Mucosa of gallbladder (tissue), 1 donor: ENCODE results near the gene HMG20A. TPM values are rescaled to one million over a fixed set of nuclear protein-coding genes. Genes with fewer than 3 reads are reported as not detected.

Experiments
- DNase-seq: peaks from one replicate; pipeline ENCODE4 v3.0.0-alpha.2; 2020; ENCODE audit warnings: low spot score
- total RNA-seq: library from RNA; stranded (reverse); gene quantifications from one replicate; pipeline ENCODE4 v1.2.1, GENCODE V29; 2021
- donor health status: DM: no; HTN: no; CAD: no.

HMG20A gene
- total RNA-seq, 1 donor from 2014 or later: 36.6 TPM

DNA sequence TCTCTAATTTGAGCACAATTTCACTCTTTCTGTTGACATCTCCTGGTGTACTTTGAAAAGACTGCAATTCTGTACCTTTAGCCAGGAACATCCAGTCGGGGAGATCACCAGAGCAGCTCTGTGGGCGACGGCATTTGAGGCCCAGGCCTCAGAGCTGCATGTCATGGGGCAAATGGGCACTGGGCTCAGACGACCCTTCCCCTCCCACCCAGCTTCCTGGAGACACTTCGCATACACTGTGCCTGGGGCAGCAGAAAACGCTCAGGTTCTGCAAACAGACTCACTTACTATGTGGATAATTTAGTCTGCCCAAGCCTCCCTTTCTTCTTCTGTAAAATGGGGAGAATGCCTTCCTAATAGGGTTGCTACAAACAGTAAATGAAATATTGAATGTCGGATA, 96.9 kb downstream of the HMG20A start:
- no peak for DNase-seq

DNA sequence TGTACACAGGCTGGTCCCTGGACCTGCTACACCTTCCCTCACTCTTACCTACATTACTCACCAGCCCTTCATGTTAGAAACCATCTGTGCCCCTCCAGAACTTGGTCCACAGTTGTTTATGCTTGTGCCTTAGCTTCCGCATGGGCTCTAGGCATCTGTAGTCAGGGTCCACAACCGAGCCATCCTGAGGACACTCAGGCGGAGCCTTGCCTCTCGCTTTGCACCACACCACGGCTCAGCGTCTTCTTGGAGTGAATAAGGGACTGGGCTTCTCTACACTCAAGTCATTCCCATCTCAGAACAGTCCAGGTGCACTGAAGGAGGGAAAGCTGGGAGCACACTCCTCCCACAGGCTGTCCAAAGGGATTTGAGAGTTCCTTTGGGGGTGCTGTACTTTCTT, 97.8 kb downstream of the HMG20A start:
- no peak for DNase-seq

GRCh38 chr15:77519540-77519939, 98.9 kb downstream of the HMG20A start:
- DNase-seq: no peak

GRCh38 chr15:77521206-77521605, 100.5 kb downstream of the HMG20A start:
- DNase-seq: no peak

DNA sequence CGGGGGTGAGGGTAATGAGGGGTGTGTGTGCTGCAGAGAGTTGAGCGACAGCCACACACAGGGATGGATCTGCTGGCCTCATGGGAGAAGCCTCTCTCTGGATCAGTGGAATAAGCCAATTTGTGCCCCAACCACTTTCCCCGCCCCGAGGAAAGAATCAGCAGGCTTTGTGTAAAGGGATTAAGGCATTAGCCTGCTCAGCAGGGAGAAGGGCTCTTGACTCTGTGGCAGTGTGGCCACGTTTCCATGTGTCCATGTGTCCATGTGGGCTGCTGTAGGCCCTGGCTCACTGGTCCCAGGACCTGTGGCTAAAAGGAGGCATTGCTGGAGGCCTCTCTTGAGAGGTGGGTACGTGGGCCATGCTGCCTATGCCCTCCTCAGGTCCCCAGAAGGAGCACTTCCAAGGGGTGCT, 104.7 kb downstream of the HMG20A start:
- DNase-seq: no peak

GRCh38 chr15:77525907-77526594, 105.4 kb downstream of the HMG20A start:
- DNase-seq: no peak

DNA sequence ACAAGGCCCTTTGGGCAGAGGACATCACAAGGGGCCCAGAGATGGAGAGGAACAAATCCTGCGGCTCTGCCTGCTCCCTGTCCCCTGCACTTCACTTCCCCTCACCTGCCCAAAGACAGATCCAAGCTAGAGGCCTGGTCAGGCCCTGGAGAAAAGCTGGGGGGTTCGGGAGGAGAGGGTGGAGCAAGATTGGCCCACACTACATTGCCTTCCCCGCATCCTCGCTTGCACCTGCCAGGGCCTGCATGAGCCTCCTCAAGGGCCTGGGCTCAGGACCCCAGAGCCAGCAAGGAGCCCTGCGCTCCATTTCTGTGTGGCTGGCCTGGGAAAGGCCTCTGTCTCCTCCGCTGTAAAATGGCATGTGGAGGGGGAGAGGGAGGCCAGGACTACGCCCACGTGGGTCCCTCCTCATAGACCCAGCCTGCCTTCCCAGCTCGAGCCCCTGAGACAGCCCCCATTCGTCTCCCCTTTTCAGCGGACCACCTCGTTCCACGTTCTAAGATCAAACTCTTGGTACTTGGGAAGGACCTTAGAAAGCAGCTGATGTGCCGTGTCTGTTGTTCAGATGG, 106.0 kb downstream of the HMG20A start:
- DNase-seq: no peak

DNA sequence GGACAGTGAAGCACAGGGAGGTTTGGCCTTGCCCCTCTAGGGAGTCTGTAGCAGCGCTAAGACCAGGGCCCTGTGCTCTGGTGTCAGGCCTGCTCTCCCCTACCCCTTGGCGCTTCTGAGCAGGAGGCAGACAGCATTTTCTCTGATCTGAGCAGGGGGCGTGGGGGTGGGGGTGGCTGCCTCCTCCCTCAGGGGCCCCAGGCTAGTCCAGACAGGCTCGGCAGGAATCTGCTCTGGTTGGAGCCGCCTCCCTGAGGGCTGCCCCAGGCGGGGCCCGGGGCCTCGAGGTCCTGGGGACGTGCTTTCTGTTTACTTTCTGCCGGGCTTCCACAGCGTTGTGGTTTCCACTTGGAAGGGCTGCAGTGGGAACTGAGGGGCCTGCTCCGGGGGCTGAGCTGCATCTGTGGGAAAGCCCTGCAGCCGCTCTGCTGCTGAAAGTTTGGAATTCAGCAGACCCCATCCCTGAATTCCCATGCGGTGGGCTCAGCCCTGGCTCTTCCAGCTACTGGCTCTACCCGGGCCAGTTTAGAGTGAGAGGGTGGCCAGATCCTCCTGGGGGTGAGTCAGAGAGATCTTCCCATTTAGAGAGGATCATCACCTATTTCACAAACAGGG, 106.6 kb downstream of the HMG20A start:
- no peak for DNase-seq

DNA sequence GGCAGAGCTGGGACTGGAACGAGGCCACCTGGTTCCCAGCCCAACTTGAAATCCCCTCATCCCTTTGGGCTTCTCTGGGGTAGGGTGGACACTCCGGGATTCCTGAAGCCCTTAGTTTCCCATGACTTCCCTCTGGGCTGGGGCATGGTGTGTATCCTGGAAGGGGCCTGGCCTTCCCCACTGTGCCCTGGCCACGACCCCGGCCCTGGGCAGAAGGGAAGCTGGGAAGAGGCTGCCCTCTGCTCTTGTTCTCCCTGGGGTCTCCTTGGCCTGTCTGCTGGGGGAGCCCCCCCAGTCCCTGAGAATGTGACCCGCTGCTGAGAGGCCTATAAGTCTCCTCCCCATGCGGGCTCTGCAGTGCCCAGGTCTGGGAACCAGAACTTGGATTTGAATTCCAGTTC, 107.1 kb downstream of the HMG20A start:
- no peak for DNase-seq

DNA sequence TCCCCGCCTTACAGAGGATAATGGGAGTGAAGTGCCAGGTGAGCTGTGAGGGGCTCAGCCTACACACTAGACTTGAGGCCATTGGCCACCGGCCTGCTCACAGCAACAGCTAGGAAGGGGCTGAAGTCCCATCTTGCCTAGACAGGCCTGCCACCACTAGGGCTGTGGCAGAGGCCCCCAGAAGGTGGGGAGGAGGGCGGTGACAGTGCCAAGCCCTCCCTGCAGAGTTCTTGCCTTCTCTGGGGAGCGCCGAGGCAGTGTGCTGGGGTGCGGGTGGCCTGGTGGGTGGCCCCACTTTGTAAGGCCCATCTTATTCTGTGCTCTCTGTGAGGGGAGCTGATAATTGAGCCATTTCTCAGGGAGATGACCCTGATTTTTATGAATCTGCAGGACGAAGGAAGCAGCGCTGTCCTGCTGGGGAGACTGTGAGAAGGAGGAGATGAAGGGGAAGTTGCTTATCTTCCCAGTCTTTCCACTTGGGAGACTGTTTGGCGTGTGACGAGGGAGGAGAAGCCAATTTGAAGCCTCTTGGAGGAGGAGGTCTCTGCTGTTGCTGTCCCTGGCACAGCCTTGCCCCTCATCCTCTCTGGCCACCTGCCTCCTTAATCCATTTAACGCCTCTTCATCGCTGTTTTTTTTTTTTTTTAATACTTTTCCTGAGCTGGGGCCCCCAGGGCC, 107.7 kb downstream of the HMG20A start:
- DNase-seq: no peak

DNA sequence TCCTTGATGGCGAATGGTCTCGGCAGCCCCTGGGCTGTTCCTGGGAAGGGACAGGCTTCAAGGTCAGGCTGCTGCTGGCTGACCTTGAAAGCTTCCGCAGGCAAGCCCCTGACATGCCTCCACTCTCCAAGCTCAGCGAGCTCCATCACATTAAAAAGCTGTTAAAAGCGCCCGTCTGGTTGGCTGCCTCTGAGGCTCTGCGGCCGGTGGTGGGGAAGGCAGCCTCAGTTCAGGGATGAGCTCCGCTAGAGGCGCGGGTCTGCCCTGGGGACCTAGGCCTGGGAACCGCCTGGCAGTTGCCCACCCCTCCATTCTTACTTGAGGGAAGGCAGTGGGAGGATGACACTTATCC, 108.3 kb downstream of the HMG20A start:
- no peak for DNase-seq

- no peak for DNase-seq
These were observed 108.9 kb downstream of the HMG20A start for GRCh38 chr15:77529394-77530159.

GRCh38 chr15:77530576-77530975, 109.9 kb downstream of the HMG20A start:
- DNase-seq: no peak

- DNase-seq: no peak
These were observed 110.7 kb downstream of the HMG20A start for GRCh38 chr15:77531191-77532000.

DNA sequence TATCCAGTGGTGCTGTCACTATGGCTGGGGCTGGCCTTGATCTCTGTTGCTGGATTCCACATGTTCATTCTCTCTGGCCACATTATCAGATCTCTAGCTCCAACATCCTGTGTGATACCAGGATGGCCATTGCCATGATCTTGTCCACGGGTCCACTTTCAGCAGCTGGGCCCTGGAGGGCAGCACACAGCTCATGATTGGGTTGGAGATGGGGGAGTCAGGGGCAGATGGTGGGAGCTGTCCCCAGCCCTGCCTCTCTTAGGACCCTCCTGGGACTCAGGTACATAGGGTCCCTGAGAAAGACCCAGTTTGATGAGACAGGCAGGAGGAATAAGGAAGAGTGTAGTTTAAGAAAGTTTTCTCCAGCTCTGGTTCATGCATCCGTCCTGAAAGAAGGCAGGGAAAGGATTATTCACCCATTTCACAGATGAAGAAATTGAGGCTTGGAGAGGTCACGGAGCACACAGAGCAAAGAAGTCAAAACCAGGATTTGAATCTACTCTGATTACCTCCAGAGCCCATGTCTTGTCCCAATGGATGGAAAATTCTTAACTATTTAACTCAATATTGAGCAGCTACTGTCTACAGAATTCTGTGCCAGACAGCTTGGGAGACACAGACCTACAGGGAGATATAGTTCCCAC, 111.5 kb downstream of the HMG20A start:
- DNase-seq: no peak

GRCh38 chr15:77532846-77533245, 112.2 kb downstream of the HMG20A start:
- no peak for DNase-seq

DNA sequence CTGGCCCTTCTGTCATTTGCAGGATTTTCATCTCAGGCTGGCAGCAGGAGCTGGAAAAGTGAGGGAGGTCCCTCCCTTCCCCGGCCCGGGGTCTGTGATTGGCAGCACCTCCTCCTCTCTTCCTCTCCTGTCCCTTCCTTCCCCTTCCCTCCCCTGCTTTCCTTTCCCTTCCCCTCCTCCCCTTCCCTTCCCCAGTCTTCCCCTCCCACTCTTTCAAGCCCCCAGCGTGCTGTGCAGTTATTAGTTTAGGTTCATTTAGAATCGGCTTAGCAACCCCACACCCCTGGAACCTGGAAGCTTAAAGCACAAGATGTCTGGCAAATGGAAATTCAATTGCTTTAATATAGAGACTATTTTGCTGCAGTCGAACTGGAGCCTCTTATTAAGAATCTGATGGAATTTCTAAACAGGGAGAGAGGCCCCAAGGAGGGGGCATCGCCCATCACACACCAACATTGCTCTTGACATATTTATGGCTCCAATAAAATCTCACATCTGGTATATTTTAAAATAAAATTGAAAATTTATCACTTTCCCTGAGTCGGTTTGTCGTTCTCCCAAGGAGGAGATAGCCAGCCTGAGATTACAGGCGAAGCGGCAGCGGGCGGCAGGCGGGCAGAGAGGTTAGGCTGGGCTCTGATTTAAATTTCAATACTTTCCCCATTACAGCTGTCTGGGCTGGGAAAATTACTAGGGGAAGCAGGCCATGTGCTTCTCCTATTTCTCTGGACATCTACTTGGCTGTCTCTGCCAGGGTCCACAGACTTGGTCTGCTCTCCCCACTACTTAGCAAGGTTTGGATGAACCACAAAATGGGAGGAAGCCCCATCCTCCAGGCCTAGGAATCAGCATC, 113.1 kb downstream of the HMG20A start:
- no peak for DNase-seq
